ENCODE data around the gene APOL1.
A peak's percentile ranks its signal among the peaks of the same experiment; 100 is the strongest.

DNA sequence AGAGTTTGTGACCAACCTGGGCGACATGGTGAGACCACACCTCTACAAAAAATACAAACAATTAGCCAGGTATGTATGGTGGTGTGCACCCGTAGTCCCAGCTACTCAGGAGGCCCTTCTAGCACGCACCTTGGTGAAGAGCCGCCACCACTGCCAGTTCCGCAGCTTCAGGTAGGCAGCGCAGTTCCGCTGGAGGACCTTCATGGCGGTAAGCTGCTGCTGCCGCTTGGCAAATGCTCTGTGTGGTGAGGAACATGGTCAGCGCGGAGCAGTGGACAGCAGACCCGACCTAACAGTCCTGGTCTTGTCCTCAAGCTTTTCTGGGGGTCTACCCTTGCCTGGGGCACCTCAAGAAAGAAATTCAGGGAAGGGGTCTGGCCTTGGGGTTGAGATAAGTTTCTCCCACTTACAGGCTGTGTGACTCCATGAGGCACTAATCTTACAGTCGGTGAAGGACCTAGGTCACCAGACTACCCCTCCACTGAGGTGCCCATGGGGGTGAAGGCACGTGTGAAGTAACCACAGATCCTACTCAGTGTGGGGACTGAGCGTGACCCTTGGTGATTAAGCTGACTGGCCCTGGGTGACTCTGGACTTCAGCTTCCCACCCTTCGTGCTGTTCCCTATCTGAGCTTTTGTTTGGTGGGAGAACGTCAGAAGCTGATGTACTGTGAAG lies 49.6 kb downstream of the APOL1 start:
- TF ChIP-seq CTCF (IDR thresholded peaks at IDR 0.05) = no peak
- no peak for TF ChIP-seq POLR2A (IDR thresholded peaks at IDR 0.05; ENCODE audit: low read depth)
- TF ChIP-seq POLR2AphosphoS5 (IDR thresholded peaks at IDR 0.05) = peak; percentile 16 to 37
